IMR-90 (cell line): ENCODE data around the gene ABCC4.

Experiments
- CHD1 ChIP-seq: IDR thresholded peaks from 2 replicates; pipeline ENCODE4 v1.6.1; 2012; ENCODE audit warnings: low read depth, low read length, improper control_type of control experiment
- MAFK ChIP-seq: IDR thresholded peaks from 2 replicates; pipeline ENCODE4 v1.6.1; 2012; ENCODE audit warnings: low read depth, low read length, improper control_type of control experiment
- MAZ ChIP-seq: IDR thresholded peaks from 2 replicates; pipeline ENCODE4 v1.6.1; 2012; ENCODE audit warnings: low read depth, mild to moderate bottlenecking, low read length, improper control_type of control experiment, moderate library complexity, borderline replicate concordance
- MXI1 ChIP-seq: IDR thresholded peaks from 2 replicates; pipeline ENCODE4 v1.6.1; 2012; ENCODE audit warnings: low read depth, mild to moderate bottlenecking, low read length, moderate library complexity, borderline replicate concordance
- POLR2A ChIP-seq: IDR thresholded peaks from 2 replicates; pipeline ENCODE4 v1.6.1; 2012; ENCODE audit warnings: mild to moderate bottlenecking, low read depth, low read length
- RAD21 ChIP-seq: IDR thresholded peaks from 2 replicates; pipeline ENCODE4 v1.6.1; 2012; ENCODE audit warnings: low read length, improper control_type of control experiment
- SMC3 ChIP-seq: fragments of 150-350 bp; IDR thresholded peaks from 2 replicates; pipeline ENCODE4 v1.6.1; 2016; ENCODE audit warnings: low read depth, mild to moderate bottlenecking, antibody characterized with exemption, low read length, moderate library complexity
- TF ChIP-seq, protein P1 (sequence below): conservative IDR thresholded peaks from 2 replicates; pipeline ENCODE4 v1.5.1; 2012; ENCODE audit warnings: mild to moderate bottlenecking, low read depth, low read length, improper control_type of control experiment
- TF ChIP-seq, protein P2 (sequence below): fragments of 150-350 bp; IDR thresholded peaks from 2 replicates; pipeline ENCODE4 v1.6.1; 2016; ENCODE audit warnings: low read depth, mild to moderate bottlenecking, low read length, moderate library complexity, borderline replicate concordance

DNA sequence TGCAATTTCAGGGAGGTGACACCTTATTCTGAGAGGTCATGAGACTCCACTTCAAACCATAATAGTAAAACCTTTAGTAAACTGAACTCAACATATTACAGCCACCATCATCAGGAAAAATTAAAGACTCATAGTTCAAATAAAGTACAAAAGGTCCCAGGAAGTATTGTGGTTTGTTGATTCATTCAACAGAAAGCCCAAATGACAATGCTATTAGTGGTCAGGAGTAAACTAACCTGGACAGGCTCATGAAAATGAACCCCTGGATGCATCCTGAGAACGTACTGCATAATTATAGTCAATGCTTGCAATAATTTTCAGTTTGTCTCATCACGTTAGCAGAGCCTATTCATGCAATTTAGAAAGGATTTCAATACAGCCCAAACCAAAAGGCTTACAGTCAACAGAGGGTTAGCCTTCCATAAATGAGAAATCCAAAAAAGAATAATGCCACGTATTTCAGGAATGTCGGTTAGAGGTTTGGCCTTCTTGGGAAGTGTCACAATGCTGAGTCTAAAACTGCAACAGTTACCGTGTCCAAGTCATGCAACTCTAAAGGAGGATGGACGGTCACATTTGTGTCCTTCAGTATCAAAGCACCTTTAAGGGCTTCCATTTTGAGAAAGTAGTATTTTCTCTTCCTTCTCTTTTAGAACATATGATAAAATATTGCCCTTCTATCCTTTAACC is 280.8 kb downstream of the ABCC4 start:
- TF ChIP-seq, protein P1, sequence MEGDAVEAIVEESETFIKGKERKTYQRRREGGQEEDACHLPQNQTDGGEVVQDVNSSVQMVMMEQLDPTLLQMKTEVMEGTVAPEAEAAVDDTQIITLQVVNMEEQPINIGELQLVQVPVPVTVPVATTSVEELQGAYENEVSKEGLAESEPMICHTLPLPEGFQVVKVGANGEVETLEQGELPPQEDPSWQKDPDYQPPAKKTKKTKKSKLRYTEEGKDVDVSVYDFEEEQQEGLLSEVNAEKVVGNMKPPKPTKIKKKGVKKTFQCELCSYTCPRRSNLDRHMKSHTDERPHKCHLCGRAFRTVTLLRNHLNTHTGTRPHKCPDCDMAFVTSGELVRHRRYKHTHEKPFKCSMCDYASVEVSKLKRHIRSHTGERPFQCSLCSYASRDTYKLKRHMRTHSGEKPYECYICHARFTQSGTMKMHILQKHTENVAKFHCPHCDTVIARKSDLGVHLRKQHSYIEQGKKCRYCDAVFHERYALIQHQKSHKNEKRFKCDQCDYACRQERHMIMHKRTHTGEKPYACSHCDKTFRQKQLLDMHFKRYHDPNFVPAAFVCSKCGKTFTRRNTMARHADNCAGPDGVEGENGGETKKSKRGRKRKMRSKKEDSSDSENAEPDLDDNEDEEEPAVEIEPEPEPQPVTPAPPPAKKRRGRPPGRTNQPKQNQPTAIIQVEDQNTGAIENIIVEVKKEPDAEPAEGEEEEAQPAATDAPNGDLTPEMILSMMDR = no peak
- TF ChIP-seq RAD21 = no peak
- no peak for TF ChIP-seq POLR2A
- TF ChIP-seq SMC3 = no peak
- no peak for TF ChIP-seq MAFK
- no peak for TF ChIP-seq MXI1
- TF ChIP-seq CHD1 = no peak
- no peak for TF ChIP-seq MAZ
- TF ChIP-seq, protein P2, sequence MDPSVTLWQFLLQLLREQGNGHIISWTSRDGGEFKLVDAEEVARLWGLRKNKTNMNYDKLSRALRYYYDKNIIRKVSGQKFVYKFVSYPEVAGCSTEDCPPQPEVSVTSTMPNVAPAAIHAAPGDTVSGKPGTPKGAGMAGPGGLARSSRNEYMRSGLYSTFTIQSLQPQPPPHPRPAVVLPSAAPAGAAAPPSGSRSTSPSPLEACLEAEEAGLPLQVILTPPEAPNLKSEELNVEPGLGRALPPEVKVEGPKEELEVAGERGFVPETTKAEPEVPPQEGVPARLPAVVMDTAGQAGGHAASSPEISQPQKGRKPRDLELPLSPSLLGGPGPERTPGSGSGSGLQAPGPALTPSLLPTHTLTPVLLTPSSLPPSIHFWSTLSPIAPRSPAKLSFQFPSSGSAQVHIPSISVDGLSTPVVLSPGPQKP = no peak
